HG03558 (cell line): ENCODE data around the gene TTC32.
"Not testable (repeated sequence)": the region's sequence is repeated elsewhere in the genome, so short reads cannot be mapped to it uniquely, and the experiment has no call there.

Source experiments
- ATAC-seq: cut with Tn5 transposase; IDR thresholded peaks from one replicate; pipeline ENCODE4 v1.9.1; 2021; ENCODE audit warnings: moderate number of reproducible peaks; ENCODE audit not compliant: unreplicated experiment; ENCODE audit errors: extremely low read depth

TTC32 gene

GRCh38 chr2:19899985-19900930, 1.5 kb downstream of the TTC32 start:
- no peak for ATAC-seq

GRCh38 chr2:19898592-19899329, 3.0 kb downstream of the TTC32 start:
- no peak for ATAC-seq

- no peak for ATAC-seq
Observed at GRCh38 chr2:19897623-19898245, 4.0 kb downstream of the TTC32 start.

GRCh38 chr2:19895535-19895934, 6.2 kb downstream of the TTC32 start:
- no peak for ATAC-seq

- ATAC-seq, result no peak
Observed at GRCh38 chr2:19894134-19894792, 7.5 kb downstream of the TTC32 start.

- peak; percentile 69 for ATAC-seq
Observed at GRCh38 chr2:19893520-19894133, 8.2 kb downstream of the TTC32 start.

GRCh38 chr2:19891971-19892370, 9.8 kb downstream of the TTC32 start:
- not testable (repeated sequence) for ATAC-seq

- ATAC-seq, result no peak
Observed at GRCh38 chr2:19890104-19890503, 11.7 kb downstream of the TTC32 start.

- no peak for ATAC-seq
Observed at GRCh38 chr2:19888831-19889230, 13.0 kb downstream of the TTC32 start.

GRCh38 chr2:19887510-19887909, 14.3 kb downstream of the TTC32 start:
- ATAC-seq, result no peak

GRCh38 chr2:19886261-19886660, 15.5 kb downstream of the TTC32 start:
- no peak for ATAC-seq

- no peak for ATAC-seq
Observed at GRCh38 chr2:19885791-19886190, 16.0 kb downstream of the TTC32 start.

GRCh38 chr2:19883971-19884720, 17.6 kb downstream of the TTC32 start:
- no peak for ATAC-seq

GRCh38 chr2:19883486-19883885, 18.3 kb downstream of the TTC32 start:
- ATAC-seq, result no peak

GRCh38 chr2:19882286-19882685, 19.5 kb downstream of the TTC32 start:
- no peak for ATAC-seq

GRCh38 chr2:19881908-19882265, 19.9 kb downstream of the TTC32 start:
- ATAC-seq, result no peak

- ATAC-seq, result no peak
Observed at GRCh38 chr2:19881221-19881907, 20.4 kb downstream of the TTC32 start.

- not testable (repeated sequence) for ATAC-seq
Observed at GRCh38 chr2:19880191-19880590, 21.6 kb downstream of the TTC32 start.

- no peak for ATAC-seq
Observed at GRCh38 chr2:19879120-19879519, 22.7 kb downstream of the TTC32 start.
